Smooth muscle cell (in vitro differentiated cells): ENCODE results near the gene SP2. TPM values are rescaled to one million over a fixed set of nuclear protein-coding genes. Genes with fewer than 3 reads are reported as not detected.

Experiments used
- DNase-seq: peaks from one replicate; lab custom pipeline; 2025; ENCODE audit not compliant: unreplicated experiment; lab: John Stamatoyannopoulos, UW
- H2AFZ ChIP-seq: fragments of 200-600 bp; sonication (generic); 2 replicates; pipeline ENCODE4 v1.6.0; 2016; ENCODE audit warnings: antibody characterized with exemption, low read depth, mild to moderate bottlenecking
- H3F3A ChIP-seq: fragments of 200-600 bp; sonication (generic); 2 replicates; pipeline ENCODE4 v1.6.0; 2017; ENCODE audit warnings: antibody characterized with exemption, low read depth
- H3K27ac ChIP-seq: fragments of 200-600 bp; sonication (generic); 2 replicates; pipeline ENCODE4 v1.5.1; 2016; ENCODE audit warnings: low read depth, mild to moderate bottlenecking
- H3K27me3 ChIP-seq: fragments of 200-600 bp; sonication (generic); 2 replicates; pipeline ENCODE4 v1.6.1; 2016; ENCODE audit warnings: low read depth, mild to moderate bottlenecking
- H3K36me3 ChIP-seq: fragments of 200-600 bp; sonication (generic); 2 replicates; pipeline ENCODE4 v1.5.1; 2016; ENCODE audit warnings: low read depth
- H3K4me1 ChIP-seq: fragments of 200-600 bp; sonication (generic); 2 replicates; pipeline ENCODE4 v1.5.1; 2016; ENCODE audit warnings: low read depth
- H3K4me2 ChIP-seq: fragments of 200-600 bp; sonication (generic); 2 replicates; pipeline ENCODE4 v1.6.0; 2016; ENCODE audit warnings: mild to moderate bottlenecking
- H3K4me3 ChIP-seq: fragments of 200-600 bp; sonication (generic); 2 replicates; pipeline ENCODE4 v1.5.1; 2016; ENCODE audit warnings: mild to moderate bottlenecking
- H3K79me2 ChIP-seq: fragments of 200-600 bp; sonication (generic); 2 replicates; pipeline ENCODE4 v1.6.0; 2016; ENCODE audit warnings: low read depth, mild to moderate bottlenecking
- H3K9ac ChIP-seq: fragments of 200-600 bp; sonication (generic); 2 replicates; pipeline ENCODE4 v1.6.0; 2016; ENCODE audit warnings: low read depth
- H3K9me3 ChIP-seq: fragments of 200-600 bp; sonication (generic); replicated peaks from 2 replicates; pipeline ENCODE4 v1.5.1; 2016; ENCODE audit warnings: low read depth
- H4K20me1 ChIP-seq: fragments of 200-600 bp; sonication (generic); 2 replicates; pipeline ENCODE4 v1.6.0; 2016; ENCODE audit warnings: low read depth
- CTCF ChIP-seq: fragments of 200-600 bp; sonication (generic); IDR thresholded peaks from 2 replicates; pipeline ENCODE4 v1.5.1; 2017; ENCODE audit warnings: borderline replicate concordance, mild to moderate bottlenecking, antibody characterized with exemption; ENCODE audit not compliant: insufficient read depth, poor library complexity, severe bottlenecking
- WGBS: methylation state at CpG from one replicate; pipeline ENCODE4 v1.1.7; 2016; ENCODE audit warnings: low lambda C conversion rate; 5-methylcytosine and 5-hydroxymethylcytosine counted together
- polyA plus RNA-seq: library from polyadenylated mRNA; unstranded; fragments of >200 nt; fragmentation: Nextera tagmentation; extraction: Ambion mirVana; gene quantifications from 2 replicates; pipeline ENCODE4 v1.2.1, GENCODE V29; 2016
- total RNA-seq: library from RNA; depleted of rRNA; stranded (reverse); fragments of >200 nt; gene quantifications from 2 replicates; pipeline ENCODE4 v1.2.3, GENCODE V29; 2014

SP2 gene
- total and polyA plus RNA-seq, 2 experiments from 2014 or later = 2.4 to 9.0 TPM

DNA sequence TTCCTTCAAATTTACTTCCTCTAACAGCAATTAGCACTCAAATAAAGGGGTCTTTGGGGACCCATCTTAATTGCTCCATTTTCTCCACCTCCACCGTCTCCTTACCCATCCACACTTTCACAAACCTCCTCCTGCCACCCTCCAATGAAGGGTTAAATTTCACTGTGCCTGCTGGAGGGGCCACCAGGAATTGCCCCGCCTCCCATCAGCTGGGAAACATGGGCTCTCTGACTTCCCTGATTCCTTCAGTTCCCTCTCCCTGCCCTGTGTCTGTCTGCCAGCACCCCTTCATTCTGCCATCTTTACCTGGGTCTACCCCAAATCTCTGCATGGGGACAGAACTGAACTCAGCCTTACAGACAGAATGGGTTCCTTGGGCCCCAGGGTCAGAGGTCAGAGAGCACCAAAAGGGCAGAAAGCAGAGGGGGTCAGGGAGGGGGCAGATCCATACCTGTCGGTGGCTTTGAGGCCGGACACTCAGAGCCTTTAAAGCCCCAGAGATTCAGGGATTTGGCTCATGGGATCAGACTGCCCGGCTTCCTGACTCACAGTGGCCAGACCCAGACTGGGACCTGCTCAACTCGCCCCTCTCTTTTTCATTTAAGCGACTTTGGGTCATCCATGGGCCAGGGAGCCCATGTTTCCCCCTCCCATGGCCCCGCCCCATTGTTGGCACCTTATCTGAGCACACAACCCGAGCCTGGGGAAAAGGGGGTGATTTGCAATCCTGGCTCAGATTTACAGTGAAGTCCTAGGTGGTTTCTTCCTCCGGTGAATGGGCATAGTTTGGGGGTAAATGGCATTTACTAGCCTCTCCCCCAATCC is 17.6 kb upstream of the SP2 start:
- DNase-seq = no peak
- H3F3A ChIP-seq = peaks cover 23% of the 10 kb centered on the region
- peak overlapping the region; percentile 88 for H3K9ac ChIP-seq
- no peak for TF ChIP-seq CTCF
- H3K36me3 ChIP-seq = no peaks in the 10 kb centered on the region
- no peaks in the 10 kb centered on the region for H3K27me3 ChIP-seq
- no peak overlapping the region for H2AFZ ChIP-seq
- 28% methylated on average over 10 of the region's 10 CpGs for WGBS
- H3K27ac ChIP-seq = peak overlapping the region; percentile 98
- peak overlapping the region; percentile 74 for H3K4me2 ChIP-seq
- no peak overlapping the region for H3K4me3 ChIP-seq
- H4K20me1 ChIP-seq = no peaks in the 10 kb centered on the region
- no peaks in the 10 kb centered on the region for H3K9me3 ChIP-seq
- H3K4me1 ChIP-seq = peaks cover 26% of the 10 kb centered on the region
- H3K79me2 ChIP-seq = no peaks in the 10 kb centered on the region

GRCh38 chr17:47879028-47879585 is 16.9 kb upstream of the SP2 start:
- Histone ChIP-seq H3K27me3 (no peaks in the 10 kb centered on the region), H3K9me3 (no peaks in the 10 kb centered on the region), H3K9ac (peak overlapping the region; percentile 88), H3K4me3 (no peak overlapping the region), H3K36me3 (no peaks in the 10 kb centered on the region), H3K27ac (peak overlapping the region; percentile 98), H4K20me1 (no peaks in the 10 kb centered on the region), H2AFZ (no peak overlapping the region), H3K4me1 (peaks cover 26% of the 10 kb centered on the region), H3K4me2 (peak overlapping the region; percentile 74), H3F3A (peaks cover 23% of the 10 kb centered on the region), H3K79me2 (no peaks in the 10 kb centered on the region)
- no peak for TF ChIP-seq CTCF
- WGBS = 13% methylated on average over 2 of the region's 2 CpGs
- no peak for DNase-seq

- Histone ChIP-seq H3K36me3 (no peaks in the 10 kb centered on the region), H3K4me1 (peaks cover 23% of the 10 kb centered on the region), H3K27me3 (no peaks in the 10 kb centered on the region), H3F3A (peaks cover 23% of the 10 kb centered on the region), H3K9me3 (no peaks in the 10 kb centered on the region), H2AFZ (no peak overlapping the region), H3K9ac (no peak overlapping the region), H3K4me3 (no peak overlapping the region), H3K27ac (peak overlapping the region; percentile 98), H3K79me2 (no peaks in the 10 kb centered on the region), H4K20me1 (no peaks in the 10 kb centered on the region), H3K4me2 (peak overlapping the region; percentile 49)
- no peak for DNase-seq
- TF ChIP-seq CTCF = no peak
- 97% methylated on average over 8 of the region's 8 CpGs for WGBS
These were observed 16.1 kb upstream of the SP2 start for GRCh38 chr17:47879776-47880454.
